GM18519 (cell line): ENCODE data around the gene ZNF581.

ENCODE experiments used
- ATAC-seq: cut with Tn5 transposase; IDR thresholded peaks from one replicate; pipeline ENCODE4 v1.9.1; 2021; ENCODE audit warnings: mild to moderate bottlenecking, moderate library complexity; ENCODE audit not compliant: unreplicated experiment, low FRiP score

The ZNF581 gene

DNA sequence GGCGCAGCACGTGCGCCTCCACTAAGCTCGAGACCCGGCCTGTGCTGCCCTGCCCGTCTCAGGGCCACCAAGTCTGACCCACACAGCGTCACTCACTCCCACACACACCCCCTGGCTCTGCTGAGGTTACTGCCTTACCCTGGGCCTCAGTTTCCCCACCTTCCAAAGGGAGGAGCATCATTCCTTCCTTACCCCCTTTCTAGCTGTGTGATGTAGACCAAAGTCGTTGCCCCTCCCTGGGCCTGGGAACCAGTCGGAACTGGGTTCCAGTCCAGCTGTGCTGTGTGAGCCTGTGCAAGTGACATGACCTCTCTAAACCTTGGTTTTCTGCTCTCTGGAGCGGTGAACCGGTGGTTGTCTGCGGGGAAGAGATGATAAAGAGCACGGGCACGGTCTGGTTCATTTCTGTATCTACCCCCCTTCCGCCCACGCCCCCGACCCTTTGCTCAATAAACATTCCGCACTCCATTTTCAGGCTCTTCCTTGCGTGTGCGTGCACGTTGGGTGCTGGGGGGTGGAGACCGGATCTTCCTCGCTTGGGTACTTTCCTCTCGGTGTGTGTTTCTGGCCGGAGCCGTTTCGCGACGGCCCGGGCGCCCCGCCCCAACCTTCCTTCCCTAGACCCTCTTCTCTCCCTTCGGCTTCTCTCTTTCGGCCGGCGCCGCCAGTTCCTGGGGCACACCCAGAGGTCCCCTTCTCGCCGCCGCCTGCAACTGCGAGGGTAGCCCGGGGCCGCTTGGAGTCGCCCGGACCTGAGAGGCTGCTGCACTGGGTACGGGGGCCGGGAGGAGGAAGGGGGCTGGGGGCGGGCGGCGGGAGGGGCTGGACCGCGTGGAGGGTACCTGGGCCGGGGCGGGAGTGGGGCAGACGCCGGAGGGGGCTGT lies at the start of gene ZNF581:
Gene ZNF581 (plus strand): TSS at position 647 of the 884 bp plus-strand sequence. CDS start 923 bp downstream, outside the sequence.
- ATAC-seq = no peak

GRCh38 chr19:55594996-55595545 lies 48.4 kb upstream of the ZNF581 start:
- no peak for ATAC-seq

DNA sequence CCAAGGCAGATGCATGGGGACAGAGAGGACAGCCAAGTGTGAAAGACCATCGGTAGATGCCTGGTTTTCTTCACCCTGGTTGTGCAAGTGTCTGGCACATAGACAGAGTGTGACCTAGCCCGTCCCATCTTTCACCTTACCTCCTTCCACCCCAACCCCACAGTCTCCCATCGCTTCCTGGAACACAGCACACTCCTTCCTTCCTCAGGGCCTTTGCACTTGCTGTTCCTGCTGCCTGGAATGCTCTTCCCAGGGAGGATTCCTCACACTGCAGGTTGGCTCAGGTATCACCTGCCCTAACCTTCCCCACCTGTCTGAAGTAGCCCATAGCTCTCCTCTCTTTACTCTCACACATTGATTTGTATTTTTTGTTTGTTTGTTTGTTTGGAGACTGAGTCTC lies 47.1 kb upstream of the ZNF581 start:
- no peak for ATAC-seq

GRCh38 chr19:55597501-55597921 lies 45.9 kb upstream of the ZNF581 start:
- no peak for ATAC-seq

GRCh38 chr19:55598034-55598433 lies 45.4 kb upstream of the ZNF581 start:
- ATAC-seq = no peak

GRCh38 chr19:55598719-55599467 lies 44.6 kb upstream of the ZNF581 start:
- ATAC-seq = peak; percentile 41

GRCh38 chr19:55599468-55599841 lies 44.0 kb upstream of the ZNF581 start, which contains the start of gene FIZ1:
FIZ1 (minus strand) TSS chr19:55599517; CDS start chr19:55597865, 1,652 bp downstream.
- peak; percentile 21 for ATAC-seq

- ATAC-seq = peak; percentile 16
These were observed 43.4 kb upstream of the ZNF581 start, which contains the start of gene ZNF524 for GRCh38 chr19:55599842-55600661. ZNF524 (plus strand) TSS chr19:55600288; CDS start chr19:55602113, 1,825 bp downstream.

GRCh38 chr19:55600662-55601028 lies 42.8 kb upstream of the ZNF581 start:
- ATAC-seq = no peak

GRCh38 chr19:55601084-55601483 lies 42.4 kb upstream of the ZNF581 start:
- ATAC-seq = no peak

DNA sequence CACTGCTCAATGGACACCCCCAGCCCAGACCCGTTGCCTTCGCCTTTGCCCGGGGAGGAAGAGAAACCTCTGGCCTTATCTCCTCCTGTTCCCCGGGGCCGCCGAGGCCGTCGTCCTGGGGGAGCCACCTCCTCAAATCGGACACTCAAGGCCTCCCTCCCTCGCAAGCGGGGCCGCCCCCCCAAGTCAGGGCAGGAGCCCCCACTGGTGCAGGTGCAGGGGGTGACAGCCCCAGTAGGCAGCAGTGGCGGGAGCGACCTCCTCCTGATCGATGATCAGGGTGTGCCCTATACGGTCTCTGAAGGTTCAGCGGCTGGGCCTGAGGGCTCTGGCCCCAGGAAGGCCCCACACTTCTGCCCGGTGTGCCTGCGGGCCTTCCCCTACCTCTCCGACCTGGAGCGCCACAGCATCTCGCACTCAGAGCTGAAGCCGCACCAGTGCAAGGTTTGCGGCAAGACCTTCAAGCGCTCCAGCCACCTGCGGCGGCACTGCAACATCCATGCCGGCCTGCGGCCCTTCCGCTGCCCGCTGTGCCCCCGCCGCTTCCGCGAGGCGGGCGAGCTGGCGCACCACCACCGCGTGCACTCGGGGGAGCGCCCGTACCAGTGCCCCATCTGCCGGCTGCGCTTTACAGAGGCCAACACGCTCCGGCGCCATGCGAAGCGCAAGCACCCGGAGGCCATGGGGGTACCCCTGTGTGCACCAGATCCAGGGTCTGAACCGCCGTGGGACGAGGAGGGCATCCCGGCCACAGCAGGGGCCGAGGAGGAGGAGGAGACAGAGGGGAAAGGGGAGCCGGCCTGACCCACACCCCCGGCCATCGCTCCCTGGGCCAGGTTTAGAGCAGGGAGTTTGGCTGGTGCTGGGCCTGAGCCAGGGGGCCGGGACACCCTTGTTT lies 41.1 kb upstream of the ZNF581 start:
- ATAC-seq = no peak

GRCh38 chr19:55603115-55603514 lies 40.3 kb upstream of the ZNF581 start:
- ATAC-seq = no peak

DNA sequence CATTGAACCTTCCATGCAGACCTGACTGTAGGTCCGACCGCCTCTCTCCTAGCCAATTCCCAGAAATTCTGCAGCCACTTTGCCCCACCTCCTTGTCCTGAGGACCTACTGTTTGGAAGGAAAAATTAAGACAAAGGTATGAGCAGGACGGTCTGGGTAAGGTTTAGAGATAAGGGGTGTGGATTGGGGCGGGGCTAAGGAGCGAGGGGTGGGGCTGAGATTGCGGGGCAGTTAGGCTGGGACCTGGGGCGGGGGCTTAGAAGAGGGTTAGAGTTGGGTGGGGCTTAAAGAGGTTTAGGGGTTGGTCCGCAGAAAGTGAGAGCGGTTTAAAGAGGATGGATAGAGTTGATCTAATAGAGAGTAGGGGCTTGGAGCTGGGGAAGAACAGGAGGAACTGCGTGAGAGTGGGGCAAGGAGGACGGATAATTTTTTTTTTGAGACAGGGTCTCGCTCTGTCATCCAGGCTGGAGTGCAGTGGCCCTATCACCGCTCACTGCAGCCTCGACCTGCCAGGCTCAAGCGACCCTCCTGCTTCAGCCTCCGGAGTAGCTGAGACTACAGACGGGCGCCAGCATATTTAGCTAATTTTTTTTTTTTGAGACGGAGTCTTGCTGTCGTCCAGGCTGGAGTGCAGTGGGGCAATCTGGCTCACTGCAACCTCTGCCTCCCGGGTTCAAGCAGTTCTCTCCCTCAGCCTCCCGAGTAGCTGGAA lies 39.7 kb upstream of the ZNF581 start:
- no peak for ATAC-seq

GRCh38 chr19:55605207-55605636 lies 38.2 kb upstream of the ZNF581 start:
- ATAC-seq = peak; percentile 32

- ATAC-seq = no peak
These were observed 37.6 kb upstream of the ZNF581 start, which contains the start of gene ZNF865 for GRCh38 chr19:55605637-55606470. ZNF865 (plus strand) TSS chr19:55605647; CDS start chr19:55613619, 7,972 bp downstream.

- no peak for ATAC-seq
These were observed 37.0 kb upstream of the ZNF581 start for GRCh38 chr19:55606471-55606787.

DNA sequence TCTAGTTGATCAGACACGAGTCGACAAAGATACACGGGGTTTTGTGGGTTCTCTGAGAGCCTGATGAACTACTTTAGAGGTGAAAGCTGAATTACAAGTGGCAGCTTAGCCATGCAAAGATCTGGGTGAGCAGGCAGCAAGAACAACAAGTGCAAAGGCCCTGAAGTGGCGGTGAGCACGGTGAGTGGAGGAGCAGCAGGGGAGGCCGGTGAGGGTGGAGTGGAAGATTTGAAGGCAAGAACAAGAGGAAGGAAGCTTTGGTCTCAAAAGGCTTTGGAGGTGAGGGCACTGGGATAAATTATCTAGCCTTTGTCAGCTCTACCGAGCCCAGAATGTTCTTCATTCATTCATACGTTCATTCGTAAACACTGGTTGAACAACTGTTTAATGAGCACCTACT lies 36.6 kb upstream of the ZNF581 start:
- ATAC-seq = no peak

- ATAC-seq = no peak
These were observed 34.1 kb upstream of the ZNF581 start for GRCh38 chr19:55609326-55609725.
